CD4-positive, CD25-positive, alpha-beta regulatory T cell (primary cell): Measurements from ENCODE around the gene IL33. TPM values are rescaled to one million over a fixed set of nuclear protein-coding genes. Genes with fewer than 3 reads are reported as not detected.

Source experiments
- ATAC-seq, 2 donors: fragments of 150-1000 bp; cut with Tn5 transposase; one replicate each; pipeline ENCODE4 v1.10.0; 2021; ENCODE audit warnings: low read depth in 2 of 2, moderate number of reproducible peaks in 2 of 2, moderate library complexity in 1 of 2
- DNase-seq, 3 donors: peaks; one replicate each; pipeline versions ENCODE4 v3.0.0 to v3.0.0-alpha.2; 2012 to 2022; ENCODE audit warnings: mixed read lengths in 1 of 3
- H3K27ac ChIP-seq: one replicate; pipeline ENCODE4 v1.7.0; 2013; ENCODE audit warnings: mild to moderate bottlenecking, low read length; ENCODE audit not compliant: insufficient read depth, poor library complexity, severe bottlenecking
- H3K27me3 ChIP-seq: one replicate; pipeline ENCODE4 v1.7.0; 2013; ENCODE audit warnings: low read length; ENCODE audit not compliant: control insufficient read depth, insufficient read depth
- H3K36me3 ChIP-seq: one replicate; pipeline ENCODE4 v1.7.0; 2013; ENCODE audit warnings: mild to moderate bottlenecking, low read length, moderate library complexity; ENCODE audit not compliant: control insufficient read depth, insufficient read depth
- H3K4me1 ChIP-seq: 2 replicates; pipeline ENCODE4 v1.7.0; 2013; ENCODE audit warnings: mild to moderate bottlenecking, low read length; ENCODE audit not compliant: insufficient read depth, control insufficient read depth, poor library complexity, severe bottlenecking
- H3K4me3 ChIP-seq: one replicate; pipeline ENCODE4 v1.7.0; 2013; ENCODE audit warnings: low read depth, mild to moderate bottlenecking, low read length, moderate library complexity
- H3K9me3 ChIP-seq, 2 experiments: 1 replicate in 1 of 2; 2 replicates in 1 of 2; pipeline ENCODE4 v1.7.0; 2013; ENCODE audit warnings: low read length in 2 of 2, mild to moderate bottlenecking in 1 of 2, moderate library complexity in 1 of 2; ENCODE audit not compliant: control insufficient read depth in 2 of 2
- H3K27ac Mint-ChIP-seq, 3 donors: one replicate each; pipeline ENCODE4 v1.8.0; 2020 to 2022; ENCODE audit warnings: mild to moderate bottlenecking in 3 of 3, mixed read lengths in 3 of 3, moderate library complexity in 2 of 3
- H3K27me3 Mint-ChIP-seq: one replicate; pipeline ENCODE4 v1.8.0; 2022; ENCODE audit warnings: mild to moderate bottlenecking, mixed read lengths
- H3K36me3 Mint-ChIP-seq: one replicate; pipeline ENCODE4 v1.8.0; 2020; ENCODE audit warnings: mixed read lengths
- H3K4me1 Mint-ChIP-seq, 4 donors: one replicate each; pipeline ENCODE4 v1.8.0; 2020 to 2022; ENCODE audit warnings: mixed read lengths in 4 of 4, mild to moderate bottlenecking in 1 of 4
- H3K4me3 Mint-ChIP-seq, 4 donors: one replicate each; pipeline ENCODE4 v1.8.0; 2020 to 2022; ENCODE audit warnings: mild to moderate bottlenecking in 4 of 4, mixed read lengths in 4 of 4, moderate library complexity in 3 of 4
- H3K9me3 Mint-ChIP-seq, 7 donors: one replicate each; pipeline ENCODE4 v1.8.0; 2020 to 2022; ENCODE audit warnings: mixed read lengths in 7 of 7, mild to moderate bottlenecking in 3 of 7, moderate library complexity in 2 of 7
- polyA plus RNA-seq, 4 donors: library from polyadenylated mRNA; unstranded; fragments of 300-500 nt; fragmentation: Illumina TruSeq; gene quantifications; one replicate each; pipeline ENCODE4 v1.2.3, GENCODE V29; 2021
- total RNA-seq: library from RNA; stranded (reverse); gene quantifications from one replicate; pipeline ENCODE4 v1.2.3, GENCODE V29; 2022

Gene IL33
- total and polyA plus RNA-seq, 5 donors from 2014 or later, result not detected

- Mint-ChIP-seq H3K4me1 (no peaks in the 10 kb centered on the region), H3K27ac (no peak overlapping the region), H3K36me3 (no peaks in the 10 kb centered on the region), H3K4me3 (no peak overlapping the region), H3K9me3 (peaks cover 0 to 11% (median 0%) of the 10 kb centered on the region in 7 donors), H3K27me3 (peaks cover 4% of the 10 kb centered on the region)
- Histone ChIP-seq H3K9me3 (no peaks in the 10 kb centered on the region), H3K27ac (no peak overlapping the region), H3K4me1 (no peaks in the 10 kb centered on the region), H3K36me3 (no peaks in the 10 kb centered on the region), H3K4me3 (no peak overlapping the region), H3K27me3 (peaks cover 2% of the 10 kb centered on the region)
- DNase-seq, result no peak
- no peak for ATAC-seq
These were observed 16.0 kb upstream of the IL33 start for GRCh38 chr9:6199596-6199995.

GRCh38 chr9:6200761-6201160, 14.8 kb upstream of the IL33 start:
- Histone ChIP-seq H3K9me3 (no peaks in the 10 kb centered on the region), H3K4me1 (no peaks in the 10 kb centered on the region), H3K27me3 (peaks cover 2% of the 10 kb centered on the region), H3K36me3 (no peaks in the 10 kb centered on the region), H3K4me3 (no peak overlapping the region), H3K27ac (no peak overlapping the region)
- ATAC-seq (no peak), DNase-seq (no peak)
- H3K9me3 Mint-ChIP-seq, result peaks cover 0 to 18% (median 6%) of the 10 kb centered on the region in 7 donors
- H3K36me3 Mint-ChIP-seq, result no peaks in the 10 kb centered on the region
- no peaks in the 10 kb centered on the region for H3K4me1 Mint-ChIP-seq
- no peak overlapping the region for H3K27ac Mint-ChIP-seq
- H3K4me3 Mint-ChIP-seq, result no peak overlapping the region
- peaks cover 4% of the 10 kb centered on the region for H3K27me3 Mint-ChIP-seq

GRCh38 chr9:6209966-6210365, 5.6 kb upstream of the IL33 start:
- Histone ChIP-seq H3K4me1 (no peaks in the 10 kb centered on the region), H3K4me3 (no peak overlapping the region), H3K27me3 (peaks cover 3% of the 10 kb centered on the region), H3K9me3 (peaks cover 16 to 19% of the 10 kb centered on the region in 2 experiments), H3K36me3 (no peaks in the 10 kb centered on the region), H3K27ac (no peak overlapping the region)
- Mint-ChIP-seq H3K4me3 (no peak overlapping the region), H3K4me1 (no peaks in the 10 kb centered on the region), H3K36me3 (no peaks in the 10 kb centered on the region), H3K9me3 (peaks cover 5 to 33% (median 11%) of the 10 kb centered on the region in 7 donors), H3K27me3 (peaks cover 6% of the 10 kb centered on the region), H3K27ac (no peak overlapping the region)
- no peak for DNase-seq
- no peak for ATAC-seq

GRCh38 chr9:6212722-6213375, 2.8 kb upstream of the IL33 start:
- no peak for ATAC-seq
- H3K4me1 ChIP-seq, result no peaks in the 10 kb centered on the region
- H3K27me3 ChIP-seq, result peaks cover 6% of the 10 kb centered on the region
- no peaks in the 10 kb centered on the region for H3K36me3 Mint-ChIP-seq
- no peak for DNase-seq
- no peak overlapping the region for H3K4me3 Mint-ChIP-seq
- H3K9me3 ChIP-seq, result peaks cover 16 to 19% of the 10 kb centered on the region in 2 experiments
- no peak overlapping the region for H3K4me3 ChIP-seq
- peaks cover 29% of the 10 kb centered on the region for H3K27me3 Mint-ChIP-seq
- H3K27ac ChIP-seq, result no peak overlapping the region
- no peak overlapping the region for H3K27ac Mint-ChIP-seq
- H3K9me3 Mint-ChIP-seq, result peaks cover 0 to 16% (median 4%) of the 10 kb centered on the region in 7 donors
- H3K36me3 ChIP-seq, result no peaks in the 10 kb centered on the region
- H3K4me1 Mint-ChIP-seq, result no peaks in the 10 kb centered on the region

GRCh38 chr9:6214434-6214833, 1.2 kb upstream of the IL33 start:
- Mint-ChIP-seq H3K27me3 (peaks cover 37% of the 10 kb centered on the region), H3K4me3 (no peak overlapping the region), H3K36me3 (no peaks in the 10 kb centered on the region), H3K4me1 (no peaks in the 10 kb centered on the region), H3K9me3 (peaks cover 0 to 11% (median 3%) of the 10 kb centered on the region in 7 donors), H3K27ac (no peak overlapping the region)
- Histone ChIP-seq H3K4me1 (no peaks in the 10 kb centered on the region), H3K4me3 (no peak overlapping the region), H3K36me3 (no peaks in the 10 kb centered on the region), H3K27me3 (peaks cover 7% of the 10 kb centered on the region), H3K27ac (no peak overlapping the region), H3K9me3 (peaks cover 7 to 12% of the 10 kb centered on the region in 2 experiments)
- ATAC-seq (no peak), DNase-seq (no peak)

- H3K4me3 Mint-ChIP-seq, result no peak overlapping the region
- no peak for DNase-seq
- H3K36me3 ChIP-seq, result no peaks in the 10 kb centered on the region
These were observed 704 bp upstream of the IL33 start for GRCh38 chr9:6214903-6215302.

GRCh38 chr9:6216002-6216401, 395 bp downstream of the IL33 start:
- Mint-ChIP-seq H3K27ac (no peak overlapping the region), H3K9me3 (peaks cover 0 to 6% (median 0%) of the 10 kb centered on the region in 7 donors), H3K36me3 (no peaks in the 10 kb centered on the region), H3K4me1 (no peaks in the 10 kb centered on the region), H3K27me3 (peaks cover 37% of the 10 kb centered on the region), H3K4me3 (no peak overlapping the region)
- Histone ChIP-seq H3K9me3 (no peaks in the 10 kb centered on the region), H3K27me3 (peaks cover 7% of the 10 kb centered on the region), H3K4me1 (no peaks in the 10 kb centered on the region), H3K27ac (no peak overlapping the region), H3K36me3 (no peaks in the 10 kb centered on the region), H3K4me3 (no peak overlapping the region)
- ATAC-seq (no peak), DNase-seq (no peak)

More at GRCh38 chr9:6214903-6215302, 704 bp upstream of the IL33 start:
- H3K36me3 Mint-ChIP-seq, result no peaks in the 10 kb centered on the region
- no peak overlapping the region for H3K27ac Mint-ChIP-seq
- H3K9me3 ChIP-seq, result peaks cover 2 to 9% of the 10 kb centered on the region in 2 experiments
- peaks cover 37% of the 10 kb centered on the region for H3K27me3 Mint-ChIP-seq
- no peak overlapping the region for H3K4me3 ChIP-seq
- H3K27me3 ChIP-seq, result peaks cover 7% of the 10 kb centered on the region
- H3K9me3 Mint-ChIP-seq, result peaks cover 0 to 9% (median 3%) of the 10 kb centered on the region in 7 donors
- H3K27ac ChIP-seq, result no peak overlapping the region
- no peak for ATAC-seq
- H3K4me1 ChIP-seq, result no peaks in the 10 kb centered on the region
- H3K4me1 Mint-ChIP-seq, result no peaks in the 10 kb centered on the region

- H3K27ac ChIP-seq, result no peak overlapping the region
These were observed 1.3 kb downstream of the IL33 start for GRCh38 chr9:6216951-6217350.

More at GRCh38 chr9:6216951-6217350, 1.3 kb downstream of the IL33 start:
- H3K4me3 Mint-ChIP-seq, result no peak overlapping the region
- peaks cover 37% of the 10 kb centered on the region for H3K27me3 Mint-ChIP-seq
- no peaks in the 10 kb centered on the region for H3K4me1 ChIP-seq
- no peak for ATAC-seq
- no peaks in the 10 kb centered on the region for H3K36me3 Mint-ChIP-seq
- H3K4me1 Mint-ChIP-seq, result no peaks in the 10 kb centered on the region
- H3K27ac Mint-ChIP-seq, result no peak overlapping the region
- H3K4me3 ChIP-seq, result no peak overlapping the region
- H3K9me3 ChIP-seq, result no peaks in the 10 kb centered on the region
- H3K9me3 Mint-ChIP-seq, result peaks cover 0 to 4% (median 0%) of the 10 kb centered on the region in 7 donors
- no peaks in the 10 kb centered on the region for H3K36me3 ChIP-seq
- no peak for DNase-seq
- H3K27me3 ChIP-seq, result peaks cover 7% of the 10 kb centered on the region
